Omental fat pad (tissue), 4 donors: ENCODE results near the gene KLF8. TPM values are rescaled to one million over a fixed set of nuclear protein-coding genes. Genes with fewer than 3 reads are reported as not detected.

ENCODE experiments used
- ATAC-seq: fragments of 150-250 bp; one replicate; pipeline ENCODE4 v1.9.1; 2016; ENCODE audit warnings: mild to moderate bottlenecking, moderate library complexity; ENCODE audit not compliant: low FRiP score
- DNase-seq: peaks from one replicate; pipeline ENCODE4 v3.0.0-alpha.2; 2019; ENCODE audit warnings: low spot score
- total RNA-seq, 4 donors: library from RNA; depleted of rRNA; stranded (reverse); fragments of >200 nt; gene quantifications; one replicate each; pipeline ENCODE4 v1.1.0, GENCODE V29; 2016
- TF ChIP-seq, protein P1 (sequence below), 3 donors: fragments of 450-650 bp; IDR thresholded peaks; one replicate each; pipeline ENCODE4 v1.5.1; 2016 to 2017; ENCODE audit warnings: antibody characterized with exemption in 3 of 3, mild to moderate bottlenecking in 3 of 3, moderate library complexity in 2 of 3

KLF8 gene
- total RNA-seq, 4 donors from 2014 or later, result 12.1 to 30.1 (median 23.2) TPM

DNA sequence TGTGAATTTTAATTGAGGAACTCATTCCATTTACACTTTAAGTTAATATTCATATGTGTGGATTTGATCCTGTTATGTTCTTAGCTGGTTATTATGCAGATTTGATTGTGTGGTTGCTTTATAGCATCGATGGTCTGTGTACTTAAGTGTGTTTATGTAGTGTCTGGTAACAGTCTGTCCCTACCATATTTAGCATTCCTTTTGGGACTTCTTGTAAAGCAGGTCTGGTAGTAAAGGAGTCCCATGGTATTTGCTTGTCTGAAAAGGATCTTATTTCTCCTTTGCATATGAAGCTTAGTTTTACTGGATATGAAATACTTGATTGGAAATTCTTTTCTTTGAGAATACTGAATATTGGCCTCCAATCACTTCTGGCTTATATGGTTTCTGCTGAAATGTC lies 76.6 kb downstream of the KLF8 start:
- ATAC-seq (no peak), DNase-seq (no peak)
- TF ChIP-seq, protein P1, sequence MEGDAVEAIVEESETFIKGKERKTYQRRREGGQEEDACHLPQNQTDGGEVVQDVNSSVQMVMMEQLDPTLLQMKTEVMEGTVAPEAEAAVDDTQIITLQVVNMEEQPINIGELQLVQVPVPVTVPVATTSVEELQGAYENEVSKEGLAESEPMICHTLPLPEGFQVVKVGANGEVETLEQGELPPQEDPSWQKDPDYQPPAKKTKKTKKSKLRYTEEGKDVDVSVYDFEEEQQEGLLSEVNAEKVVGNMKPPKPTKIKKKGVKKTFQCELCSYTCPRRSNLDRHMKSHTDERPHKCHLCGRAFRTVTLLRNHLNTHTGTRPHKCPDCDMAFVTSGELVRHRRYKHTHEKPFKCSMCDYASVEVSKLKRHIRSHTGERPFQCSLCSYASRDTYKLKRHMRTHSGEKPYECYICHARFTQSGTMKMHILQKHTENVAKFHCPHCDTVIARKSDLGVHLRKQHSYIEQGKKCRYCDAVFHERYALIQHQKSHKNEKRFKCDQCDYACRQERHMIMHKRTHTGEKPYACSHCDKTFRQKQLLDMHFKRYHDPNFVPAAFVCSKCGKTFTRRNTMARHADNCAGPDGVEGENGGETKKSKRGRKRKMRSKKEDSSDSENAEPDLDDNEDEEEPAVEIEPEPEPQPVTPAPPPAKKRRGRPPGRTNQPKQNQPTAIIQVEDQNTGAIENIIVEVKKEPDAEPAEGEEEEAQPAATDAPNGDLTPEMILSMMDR (IDR thresholded peaks at IDR 0.05), result no peak

DNA sequence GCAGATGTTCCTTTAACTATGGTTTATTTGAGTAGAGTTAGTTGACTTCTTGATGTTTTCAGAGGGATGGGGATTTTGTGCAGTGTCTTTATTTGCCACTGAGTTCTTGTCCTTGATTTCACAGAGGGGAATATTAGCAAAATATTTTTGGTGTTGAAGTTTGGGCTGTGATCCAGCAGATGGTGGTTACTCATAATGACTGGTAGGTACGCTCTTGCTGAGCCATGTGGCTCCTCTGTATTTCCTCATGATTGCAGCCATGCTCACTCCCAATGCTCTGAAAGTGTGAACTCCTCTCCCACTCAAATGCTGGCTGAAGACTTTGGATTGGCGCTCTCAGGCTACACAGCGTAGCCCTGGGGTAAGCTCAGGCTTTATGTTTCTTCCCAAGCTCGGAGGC lies 77.7 kb downstream of the KLF8 start:
- DNase-seq (no peak), ATAC-seq (no peak)
- TF ChIP-seq, protein P1 (IDR thresholded peaks at IDR 0.05), result no peak

GRCh38 chrX:56310581-56310980 lies 78.4 kb downstream of the KLF8 start:
- TF ChIP-seq, protein P1 (IDR thresholded peaks at IDR 0.05), result no peak
- no peak for DNase-seq
- no peak for ATAC-seq

GRCh38 chrX:56313308-56313707 lies 81.2 kb downstream of the KLF8 start:
- TF ChIP-seq, protein P1 (IDR thresholded peaks at IDR 0.05), result no peak
- ATAC-seq, result no peak

GRCh38 chrX:56314334-56314733 lies 82.2 kb downstream of the KLF8 start:
- TF ChIP-seq, protein P1 (IDR thresholded peaks at IDR 0.05), result no peak
- no peak for DNase-seq
- no peak for ATAC-seq

More at GRCh38 chrX:56313308-56313707, 81.2 kb downstream of the KLF8 start:
- no peak for DNase-seq

DNA sequence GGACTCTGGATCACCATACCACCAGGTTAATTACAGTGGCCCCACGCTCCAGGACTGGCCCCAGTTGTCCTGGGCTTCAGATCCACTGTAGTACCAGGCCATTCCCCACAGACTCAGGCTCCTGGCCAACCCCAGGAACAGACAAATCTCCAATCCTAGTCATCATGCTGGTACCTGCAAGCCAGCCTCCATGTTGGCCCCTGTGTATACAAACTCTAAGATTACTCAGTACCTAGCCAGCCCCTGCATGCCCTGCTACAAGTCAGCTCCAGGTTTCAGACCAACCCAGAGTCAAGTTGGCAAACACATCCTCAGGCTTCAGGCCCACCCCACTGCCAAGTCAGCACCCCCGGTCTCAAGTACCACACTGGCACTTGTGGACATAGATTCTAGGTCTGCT lies 85.9 kb downstream of the KLF8 start:
- DNase-seq (no peak), ATAC-seq (no peak)

DNA sequence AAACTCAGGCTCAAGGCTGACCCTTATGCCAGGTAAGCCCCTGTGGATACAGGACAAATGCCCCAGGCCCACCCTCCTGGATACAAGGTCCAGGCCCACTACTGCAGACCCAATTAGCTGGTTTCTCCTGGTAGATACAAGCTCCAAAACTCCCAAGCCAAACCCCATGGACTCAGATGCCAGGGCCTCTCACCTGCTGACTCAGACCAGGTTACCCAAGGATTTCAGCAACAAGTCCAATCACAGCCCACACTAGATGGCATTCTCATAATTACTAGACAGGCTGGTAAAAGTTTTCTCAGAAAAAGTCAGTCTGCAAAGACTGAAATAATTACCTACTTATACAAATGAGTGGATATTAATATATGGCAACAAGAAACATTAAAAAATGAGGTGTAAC lies 87.0 kb downstream of the KLF8 start:
- ATAC-seq, result no peak
- TF ChIP-seq, protein P1 (IDR thresholded peaks at IDR 0.05), result no peak
- no peak for DNase-seq

More for the DNA sequence above, 85.9 kb downstream of the KLF8 start:
- TF ChIP-seq, protein P1 (IDR thresholded peaks at IDR 0.05), result no peak
